ENCODE measurements around the gene LSM12. TPM values are rescaled to one million over a fixed set of nuclear protein-coding genes. Genes with fewer than 3 reads are reported as not detected.
"Not testable (repeated sequence)": the region's sequence is repeated elsewhere in the genome, so short reads cannot be mapped to it uniquely, and the experiment has no call there.

The LSM12 gene
- total RNA-seq, 1 donor from 2014 or later = 39.1 TPM

GRCh38 chr17:44000871-44001460 lies 65.5 kb downstream of the LSM12 start:
- Histone ChIP-seq H3K9me3 (no peaks in the 10 kb centered on the region), H3K27ac (no peak overlapping the region), H3K4me3 (no peak overlapping the region), H3K27me3 (ENCODE audit: low read depth) (peaks cover 31% of the 10 kb centered on the region), H3K4me1 (peaks cover 16% of the 10 kb centered on the region), H3K36me3 (no peaks in the 10 kb centered on the region)
- ATAC-seq (no peak), DNase-seq (no peak)
- intact Hi-C loops (cut with DNase I) = no loop called here
- no peak for TF ChIP-seq CTCF (IDR thresholded peaks at IDR 0.05)

GRCh38 chr17:44000141-44000860 lies 66.2 kb downstream of the LSM12 start:
- Histone ChIP-seq H3K27me3 (ENCODE audit: low read depth) (peaks cover 31% of the 10 kb centered on the region), H3K9me3 (no peaks in the 10 kb centered on the region), H3K4me1 (peaks cover 10% of the 10 kb centered on the region), H3K4me3 (no peak overlapping the region), H3K27ac (no peak overlapping the region), H3K36me3 (no peaks in the 10 kb centered on the region)
- no peak for TF ChIP-seq CTCF (IDR thresholded peaks at IDR 0.05)
- ATAC-seq = no peak
- DNase-seq = no peak
- intact Hi-C loops (cut with DNase I) = no loop called here

GRCh38 chr17:43999024-43999423 lies 67.4 kb downstream of the LSM12 start:
- H3K27me3 ChIP-seq (ENCODE audit: low read depth) = peaks cover 31% of the 10 kb centered on the region
- intact Hi-C loops (cut with DNase I) = no loop called here
- ATAC-seq = no peak

GRCh38 chr17:43998552-43998951 lies 67.9 kb downstream of the LSM12 start:
- no peak overlapping the region for H3K4me3 ChIP-seq
- intact Hi-C loops (cut with DNase I) = no loop called here
- H3K27me3 ChIP-seq (ENCODE audit: low read depth) = peaks cover 31% of the 10 kb centered on the region
- H3K27ac ChIP-seq = no peak overlapping the region
- ATAC-seq (no peak), DNase-seq (peak; percentile 1)
- TF ChIP-seq CTCF (IDR thresholded peaks at IDR 0.05) = no peak
- H3K9me3 ChIP-seq = no peaks in the 10 kb centered on the region
- no peaks in the 10 kb centered on the region for H3K36me3 ChIP-seq
- H3K4me1 ChIP-seq = peaks cover 9% of the 10 kb centered on the region

More at GRCh38 chr17:43999024-43999423, 67.4 kb downstream of the LSM12 start:
- Histone ChIP-seq H3K27ac (no peak overlapping the region), H3K9me3 (no peaks in the 10 kb centered on the region), H3K4me1 (peaks cover 9% of the 10 kb centered on the region), H3K4me3 (no peak overlapping the region), H3K36me3 (no peaks in the 10 kb centered on the region)
- no peak for TF ChIP-seq CTCF (IDR thresholded peaks at IDR 0.05)
- no peak for DNase-seq

GRCh38 chr17:43997180-43997579 lies 69.3 kb downstream of the LSM12 start:
- H3K9me3 ChIP-seq; H3K36me3 ChIP-seq; H3K27ac ChIP-seq; H3K4me3 ChIP-seq; ATAC-seq; intact Hi-C loops (cut with DNase I); H3K4me1 ChIP-seq: not testable (repeated sequence)
- peaks cover 31% of the 10 kb centered on the region for H3K27me3 ChIP-seq (ENCODE audit: low read depth)
- peak; percentile 87 for DNase-seq

GRCh38 chr17:43995150-43995471 lies 71.4 kb downstream of the LSM12 start:
- peak; percentile 11 for DNase-seq
- H3K27me3 ChIP-seq (ENCODE audit: low read depth) = peaks cover 31% of the 10 kb centered on the region
- peak overlapping the region; percentile 17 for H3K4me3 ChIP-seq
- H3K36me3 ChIP-seq = no peaks in the 10 kb centered on the region
- no peak overlapping the region for H3K27ac ChIP-seq
- H3K4me1 ChIP-seq = peaks cover 9% of the 10 kb centered on the region
- intact Hi-C loops (cut with DNase I) = no loop called here
- TF ChIP-seq CTCF (IDR thresholded peaks at IDR 0.05) = peak; percentile 10
- no peaks in the 10 kb centered on the region for H3K9me3 ChIP-seq
- ATAC-seq = no peak
